GM12891 (cell line): ENCODE data around the gene FARS2.

Experiments used
- DNase-seq: peaks from one replicate; pipeline ENCODE4 v3.0.0; 2011; ENCODE audit warnings: low spot score; ENCODE audit not compliant: insufficient read length
- FAIRE-seq: peaks from 2 replicates; lab custom pipeline; 2011; peaks lifted over from hg19 to GRCh38; lab: Jason Lieb, UNC
- PAX5 ChIP-seq: IDR thresholded peaks from 2 replicates; pipeline ENCODE4 v1.6.1; 2011; ENCODE audit warnings: low read length, moderate library complexity, mild to moderate bottlenecking; ENCODE audit not compliant: insufficient read depth, severe bottlenecking
- POLR2A ChIP-seq: IDR thresholded peaks from 2 replicates; pipeline ENCODE4 v1.6.1; 2011; ENCODE audit warnings: low read depth, low read length, control low read depth
- POLR2AphosphoS5 ChIP-seq: IDR thresholded peaks from 2 replicates; pipeline ENCODE4 v1.6.1; 2011; ENCODE audit warnings: low read depth, low read length, control low read depth
- POU2F2 ChIP-seq: IDR thresholded peaks from 2 replicates; pipeline ENCODE4 v1.6.1; 2011; ENCODE audit warnings: low read depth, mild to moderate bottlenecking, control low read depth, low read length, moderate library complexity
- SPI1 ChIP-seq: IDR thresholded peaks from 2 replicates; pipeline ENCODE4 v1.6.1; 2011; ENCODE audit warnings: low read depth, low read length, control low read depth
- TAF1 ChIP-seq: IDR thresholded peaks from 2 replicates; pipeline ENCODE4 v1.6.1; 2011; ENCODE audit warnings: low read depth, low read length, control low read depth

Gene FARS2

DNA sequence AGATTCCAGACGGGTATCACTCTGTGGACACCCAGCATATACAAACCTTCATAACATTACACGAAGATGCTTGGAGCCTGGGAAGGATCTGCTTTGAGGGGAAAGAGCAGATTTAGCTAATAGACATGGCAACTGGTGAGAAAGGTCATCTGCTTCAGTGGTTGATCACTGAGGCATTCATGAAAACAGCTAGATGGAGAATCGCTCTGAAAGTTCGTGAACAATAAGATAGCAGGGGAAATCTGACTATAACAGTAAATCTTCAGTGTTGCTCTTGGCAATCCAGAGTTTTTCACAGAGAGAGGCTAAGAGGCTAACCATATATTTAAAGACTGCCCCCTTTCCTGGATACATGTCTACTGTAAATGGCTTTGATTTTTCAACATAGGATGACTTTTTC lies 245.3 kb downstream of the FARS2 start:
- TF ChIP-seq POLR2A = no peak
- no peak for TF ChIP-seq PAX5
- no peak for TF ChIP-seq POLR2AphosphoS5
- no peak for TF ChIP-seq TAF1
- no peak for TF ChIP-seq POU2F2
- no peak for TF ChIP-seq SPI1
- FAIRE-seq (peak; percentile 85), DNase-seq (no peak)

DNA sequence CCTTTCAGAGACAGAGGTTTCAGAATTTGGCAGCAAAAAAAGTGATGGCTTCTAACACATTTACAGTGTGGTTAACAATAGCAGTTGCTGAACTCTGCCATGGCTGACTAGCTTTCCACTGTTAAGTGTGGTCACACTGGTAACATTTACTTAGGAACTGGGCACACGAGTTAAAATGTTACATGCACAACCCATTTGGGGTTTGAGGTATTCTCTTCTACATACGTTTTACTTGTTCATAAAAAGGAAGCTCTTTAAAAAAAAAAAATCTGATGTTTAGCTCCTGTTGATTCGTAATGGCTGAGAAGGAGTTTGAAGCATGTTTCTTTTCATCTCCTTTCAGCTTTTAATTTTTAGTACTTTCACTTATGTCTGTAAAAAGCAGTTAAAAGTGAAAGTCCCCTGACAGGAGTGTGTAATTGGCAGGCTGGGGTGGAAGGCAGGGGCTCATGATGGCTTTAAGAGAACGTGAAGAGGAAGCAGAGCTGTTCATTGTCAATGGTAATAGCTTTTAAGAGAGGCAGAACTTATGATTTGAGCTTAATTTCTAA lies 245.9 kb downstream of the FARS2 start:
- peak; percentile 79 for FAIRE-seq
- TF ChIP-seq SPI1 (peak; percentile 31; the same call in 1 of the 2 replicates), PAX5 (peak; percentile 44), POLR2A (no peak), POLR2AphosphoS5 (no peak), TAF1 (no peak), POU2F2 (0 out of 2 replicates have a peak, but pooled peaks have one; percentile 10)

DNA sequence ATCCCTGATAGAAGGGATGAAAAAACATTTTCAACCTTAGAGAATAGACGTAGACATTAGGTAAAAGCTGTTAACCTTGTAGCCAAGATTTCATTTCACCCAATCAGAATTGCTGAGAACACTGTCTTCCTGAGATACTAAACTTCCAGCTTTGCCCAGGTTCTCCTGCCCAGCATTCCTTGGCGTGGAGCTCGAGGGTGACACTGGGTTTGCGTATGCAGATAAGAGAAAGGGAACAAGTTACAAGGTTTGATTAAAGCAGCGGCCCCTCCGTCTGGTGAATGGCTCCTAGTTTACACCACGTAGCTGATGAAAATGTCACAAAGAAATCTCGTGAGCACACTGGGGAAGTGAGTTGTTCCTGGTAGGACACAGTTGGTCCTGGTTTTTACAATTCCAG lies 247.8 kb downstream of the FARS2 start:
- FAIRE-seq = no peak

More for the DNA sequence above, 245.9 kb downstream of the FARS2 start:
- DNase-seq = no peak

DNA sequence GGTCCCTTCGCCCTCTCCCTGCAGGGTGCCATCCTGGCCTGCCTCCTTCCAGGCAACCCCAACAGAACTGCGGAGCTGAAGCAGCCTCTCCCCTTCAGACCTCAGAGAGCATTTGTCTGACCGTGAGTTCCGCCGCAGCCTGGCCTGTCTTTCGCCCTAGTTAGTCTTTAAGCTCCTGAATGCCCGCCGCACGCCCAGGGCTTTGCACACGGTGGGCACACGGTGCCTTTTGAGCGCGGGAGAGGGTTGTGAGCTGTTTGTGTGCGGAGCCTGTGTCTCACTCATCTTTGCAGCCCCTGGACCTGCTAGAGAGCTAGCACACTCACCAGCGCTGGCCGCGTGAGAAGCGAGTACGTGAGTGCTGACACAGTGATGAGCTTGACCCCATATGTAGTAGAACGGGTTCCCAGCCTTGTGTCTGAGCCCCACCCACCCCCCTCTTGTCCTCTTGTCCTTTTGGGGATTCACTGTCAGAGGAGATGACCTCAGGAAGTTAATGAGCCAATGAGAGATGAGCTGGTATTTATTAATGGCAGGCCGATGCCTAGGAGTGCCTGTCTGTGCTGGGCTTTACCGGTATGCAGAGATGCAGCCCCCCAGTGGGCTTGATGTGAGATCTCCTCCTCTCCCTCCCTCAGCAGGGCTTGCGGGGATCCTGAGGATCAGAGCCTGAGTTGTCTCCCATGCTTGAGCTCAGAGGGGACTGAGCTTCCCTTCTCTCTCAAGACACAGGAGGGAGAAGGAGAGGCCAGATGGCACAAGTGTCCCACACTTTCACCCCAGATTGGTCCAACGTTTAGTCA lies 249.2 kb downstream of the FARS2 start:
- no peak for FAIRE-seq
- DNase-seq = no peak
- TF ChIP-seq POLR2A (no peak), PAX5 (no peak), SPI1 (no peak), POLR2AphosphoS5 (no peak), POU2F2 (no peak), TAF1 (no peak)

More for the DNA sequence above, 247.8 kb downstream of the FARS2 start:
- no peak for TF ChIP-seq TAF1
- no peak for TF ChIP-seq PAX5
- TF ChIP-seq SPI1 = no peak
- TF ChIP-seq POLR2AphosphoS5 = no peak
- DNase-seq = no peak

DNA sequence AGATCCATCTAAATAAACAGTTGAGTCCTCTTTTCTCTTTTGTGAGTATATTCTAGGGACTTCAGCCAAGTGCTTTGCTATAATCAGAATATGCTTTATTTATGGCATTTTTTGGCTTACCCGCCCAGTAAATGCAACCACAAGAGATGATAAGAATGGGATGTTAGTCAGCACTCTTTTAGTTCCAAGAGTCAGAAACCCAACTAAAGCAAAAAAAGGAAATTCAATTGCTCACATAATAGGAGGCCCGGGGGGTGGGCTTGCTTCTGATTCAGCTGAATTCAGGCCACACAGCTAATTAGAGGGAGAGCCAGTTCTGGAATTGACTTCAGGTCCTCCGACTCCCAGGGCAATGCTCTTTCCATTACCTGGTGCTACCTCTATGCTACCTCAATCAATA lies 250.6 kb downstream of the FARS2 start:
- TF ChIP-seq SPI1 = no peak
- TF ChIP-seq POU2F2 = no peak
- TF ChIP-seq POLR2AphosphoS5 = no peak
- TF ChIP-seq TAF1 = no peak
- TF ChIP-seq PAX5 = no peak
- TF ChIP-seq POLR2A = no peak
- no peak for DNase-seq
- no peak for FAIRE-seq

DNA sequence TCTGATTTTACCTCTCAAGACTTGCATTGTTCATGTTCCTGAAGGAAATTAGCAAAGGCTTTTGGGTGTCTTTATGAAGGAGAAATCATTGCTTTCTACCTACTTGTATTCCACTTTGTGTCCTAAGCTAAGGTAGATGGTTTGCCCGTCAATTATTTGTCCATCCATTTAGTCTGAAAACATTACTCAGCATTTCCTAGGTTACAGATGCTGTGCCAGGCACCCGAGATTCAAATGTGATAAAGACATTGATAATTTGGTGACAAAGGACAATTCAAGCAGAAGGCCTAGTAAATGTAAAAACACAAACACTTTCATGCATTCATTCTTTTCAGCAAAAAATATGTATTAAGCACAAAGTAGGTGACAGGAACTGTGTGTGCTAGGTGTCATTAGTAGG lies 251.1 kb downstream of the FARS2 start:
- TF ChIP-seq POLR2AphosphoS5 (no peak), SPI1 (no peak)
- FAIRE-seq = no peak
- DNase-seq = no peak

DNA sequence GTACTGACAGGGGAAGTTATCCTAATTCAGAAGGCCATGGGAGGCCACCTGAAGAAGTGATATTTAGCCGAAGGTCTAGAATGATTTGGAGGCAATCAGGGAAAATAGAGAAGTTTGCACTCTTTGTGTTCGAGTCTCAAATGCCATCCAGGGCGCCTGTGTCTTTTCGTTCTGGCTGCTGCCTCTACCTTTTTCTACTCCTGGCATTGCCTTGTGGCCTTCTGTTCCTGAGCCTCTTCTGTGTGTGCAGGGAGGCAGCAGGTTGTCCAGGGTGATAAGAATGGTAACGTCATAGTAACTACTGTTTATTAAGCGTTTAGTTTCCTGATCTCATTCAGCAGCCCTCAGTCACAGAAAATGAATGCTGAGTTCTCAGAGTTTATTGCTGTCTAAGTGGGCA lies 252.1 kb downstream of the FARS2 start:
- FAIRE-seq (no peak), DNase-seq (no peak)
- no peak for TF ChIP-seq POLR2A
- no peak for TF ChIP-seq TAF1
- no peak for TF ChIP-seq PAX5
- TF ChIP-seq POU2F2 = no peak
- TF ChIP-seq SPI1 = no peak
- no peak for TF ChIP-seq POLR2AphosphoS5

DNA sequence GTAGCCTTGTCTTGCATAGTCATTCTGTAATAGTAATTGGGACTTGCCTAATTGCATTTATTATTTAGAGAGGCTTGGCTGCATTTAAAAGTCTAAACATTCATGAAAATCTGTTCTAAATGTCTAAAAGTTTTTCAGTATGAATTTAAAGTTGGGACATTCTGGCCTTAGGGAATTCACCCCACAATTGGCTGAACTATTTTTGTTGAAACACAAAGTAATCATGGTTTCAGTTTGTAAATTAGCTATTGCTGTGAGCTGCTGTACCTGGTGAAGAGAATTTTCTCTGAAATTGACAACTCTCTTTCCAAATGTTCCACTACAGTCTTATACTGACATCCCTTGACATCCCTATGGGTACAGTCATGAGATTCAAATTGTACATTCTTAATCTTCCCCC lies 253.0 kb downstream of the FARS2 start:
- DNase-seq (no peak), FAIRE-seq (no peak)
- TF ChIP-seq POU2F2 = no peak
- no peak for TF ChIP-seq SPI1
- no peak for TF ChIP-seq TAF1

DNA sequence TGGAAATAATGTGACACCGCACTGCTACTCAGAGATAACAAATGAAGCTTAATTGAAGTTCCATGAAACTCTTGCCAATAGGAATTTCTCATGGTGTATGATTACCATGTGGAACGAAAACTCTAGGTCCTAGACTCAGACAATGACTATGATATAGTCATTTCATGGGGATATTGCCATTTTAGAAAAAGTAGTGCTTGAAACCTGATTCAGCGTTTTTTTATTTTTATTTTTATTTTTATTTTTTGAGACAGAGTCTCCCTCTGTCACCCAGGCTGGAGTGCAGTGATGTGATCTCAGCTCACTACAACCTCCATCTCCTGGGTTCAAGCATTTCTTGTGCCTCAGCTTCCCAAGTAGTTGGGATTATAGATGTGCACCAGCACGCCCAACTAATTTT lies 253.9 kb downstream of the FARS2 start:
- FAIRE-seq = no peak

DNA sequence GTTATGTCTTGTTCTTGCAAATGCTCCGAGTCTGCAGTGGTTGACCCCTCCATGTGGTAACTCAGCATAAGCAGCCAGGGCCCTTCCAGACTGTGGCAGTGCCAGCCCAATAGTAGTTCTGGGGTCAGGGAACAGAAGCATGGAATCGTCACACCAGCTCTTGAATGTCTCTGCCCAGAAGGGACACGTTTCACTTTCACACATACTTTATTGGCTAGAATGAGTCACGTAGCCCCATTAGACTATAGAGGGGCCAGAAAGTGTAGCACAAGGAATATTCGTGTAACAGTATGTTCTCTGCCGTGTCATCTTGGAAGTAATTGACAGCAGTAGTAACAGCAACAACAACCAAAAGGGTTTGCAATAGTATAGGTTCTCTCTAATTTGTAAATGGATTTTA lies 254.7 kb downstream of the FARS2 start:
- FAIRE-seq (peak; percentile 83), DNase-seq (no peak)
- TF ChIP-seq SPI1 (no peak), POU2F2 (no peak; the same call in 1 of the 2 replicates), POLR2A (no peak), TAF1 (no peak), PAX5 (no peak), POLR2AphosphoS5 (no peak)

More for the DNA sequence above, 253.9 kb downstream of the FARS2 start:
- TF ChIP-seq POLR2AphosphoS5 (no peak), POU2F2 (no peak), PAX5 (no peak), TAF1 (no peak), POLR2A (no peak), SPI1 (no peak)
- DNase-seq = no peak
